22Rv1 (cell line): Measurements from ENCODE around the gene NTN1.

ENCODE experiments used
- CTCF ChIP-seq: fragments of 450-650 bp; IDR thresholded peaks from 2 replicates; pipeline ENCODE4 v1.5.1; 2017; ENCODE audit warnings: mild to moderate bottlenecking
- ZFX ChIP-seq: fragments of 450-650 bp; IDR thresholded peaks from 2 replicates; pipeline ENCODE4 v1.6.1; 2017; ENCODE audit warnings: antibody characterized with exemption, borderline replicate concordance

- TF ChIP-seq CTCF: no peak
- TF ChIP-seq ZFX: no peak
Measured at GRCh38 chr17:9221147-9221921, 200.0 kb downstream of the NTN1 start.
